Activated T-cell treated with anti-CD3 and anti-CD28 coated beads, Interleukin-2, amount 50 U/mL, for 72 hours (primary cell): ENCODE measurements around the gene KRTAP27-1. TPM values are rescaled to one million over a fixed set of nuclear protein-coding genes. Genes with fewer than 3 reads are reported as not detected.

Experiments used
- ATAC-seq, 2 donors: fragments of 150-1000 bp; cut with Tn5 transposase; replicated peaks in 1 of 2; 2 replicates each; pipeline ENCODE4 v1.10.0; 2021; ENCODE audit warnings: moderate library complexity in 2 of 2, mild to moderate bottlenecking in 1 of 2
- DNase-seq, 2 donors: peaks; one replicate each; pipeline ENCODE4 v3.0.0; 2021 to 2022; ENCODE audit warnings: mixed read lengths in 1 of 2
- H3K27ac Mint-ChIP-seq: one replicate; pipeline ENCODE4 v1.8.0; 2022; ENCODE audit warnings: mild to moderate bottlenecking, moderate library complexity, mixed read lengths
- H3K27me3 Mint-ChIP-seq: one replicate; pipeline ENCODE4 v1.8.0; 2022; ENCODE audit warnings: low read depth, mixed read lengths
- H3K36me3 Mint-ChIP-seq, 2 donors: one replicate each; pipeline ENCODE4 v1.8.0; 2022; ENCODE audit warnings: mixed read lengths in 2 of 2, mild to moderate bottlenecking in 1 of 2; ENCODE audit not compliant: insufficient read depth in 2 of 2
- H3K4me1 Mint-ChIP-seq: one replicate; pipeline ENCODE4 v1.8.0; 2022; ENCODE audit warnings: low read depth, mixed read lengths
- H3K4me3 Mint-ChIP-seq, 2 donors: one replicate each; pipeline ENCODE4 v1.8.0; 2022; ENCODE audit warnings: mild to moderate bottlenecking in 2 of 2, mixed read lengths in 2 of 2, moderate library complexity in 2 of 2
- H3K9me3 Mint-ChIP-seq, 2 donors: one replicate each; pipeline ENCODE4 v1.8.0; 2022; ENCODE audit warnings: mixed read lengths in 2 of 2
- total RNA-seq, 2 donors: library from RNA; stranded (reverse); gene quantifications; one replicate each; pipeline ENCODE4 v1.2.3, GENCODE V29; 2022

KRTAP27-1 gene
- total RNA-seq, 2 donors from 2014 or later, result not detected

- ATAC-seq (no peak), DNase-seq (no peak)
- H3K27me3 Mint-ChIP-seq, result no peaks in the 10 kb centered on the region
- no peaks in the 10 kb centered on the region for H3K36me3 Mint-ChIP-seq
- no peaks in the 10 kb centered on the region for H3K9me3 Mint-ChIP-seq
- no peak overlapping the region for H3K27ac Mint-ChIP-seq
- H3K4me3 Mint-ChIP-seq, result no peak overlapping the region
- H3K4me1 Mint-ChIP-seq, result no peaks in the 10 kb centered on the region
Observed at GRCh38 chr21:30336596-30336995, 898 bp downstream of the KRTAP27-1 start.

- Mint-ChIP-seq H3K36me3 (no peaks in the 10 kb centered on the region), H3K4me1 (no peaks in the 10 kb centered on the region), H3K27me3 (no peaks in the 10 kb centered on the region), H3K9me3 (peaks cover 0 to 2% of the 10 kb centered on the region in 2 donors), H3K27ac (no peak overlapping the region), H3K4me3 (no peak overlapping the region)
- DNase-seq (no peak), ATAC-seq (no peak)
Observed at GRCh38 chr21:30333736-30334135, 3.8 kb downstream of the KRTAP27-1 start.

GRCh38 chr21:30332681-30333080, 4.8 kb downstream of the KRTAP27-1 start:
- peaks cover 0 to 2% of the 10 kb centered on the region in 2 donors for H3K9me3 Mint-ChIP-seq
- ATAC-seq (no peak), DNase-seq (no peak)
- no peaks in the 10 kb centered on the region for H3K36me3 Mint-ChIP-seq
- no peaks in the 10 kb centered on the region for H3K4me1 Mint-ChIP-seq
- H3K4me3 Mint-ChIP-seq, result no peak overlapping the region
- no peaks in the 10 kb centered on the region for H3K27me3 Mint-ChIP-seq
- no peak overlapping the region for H3K27ac Mint-ChIP-seq

GRCh38 chr21:30329203-30329875, 8.2 kb downstream of the KRTAP27-1 start:
- Mint-ChIP-seq H3K27me3 (no peaks in the 10 kb centered on the region), H3K9me3 (peaks cover 2 to 4% of the 10 kb centered on the region in 2 donors), H3K27ac (no peak overlapping the region), H3K36me3 (no peaks in the 10 kb centered on the region), H3K4me3 (no peak overlapping the region), H3K4me1 (no peaks in the 10 kb centered on the region)
- DNase-seq (no peak), ATAC-seq (no peak)

- no peak for DNase-seq
- no peaks in the 10 kb centered on the region for H3K27me3 Mint-ChIP-seq
- H3K9me3 Mint-ChIP-seq, result peaks cover 2 to 6% of the 10 kb centered on the region in 2 donors
- H3K36me3 Mint-ChIP-seq, result no peaks in the 10 kb centered on the region
- H3K4me1 Mint-ChIP-seq, result no peaks in the 10 kb centered on the region
- H3K27ac Mint-ChIP-seq, result no peak overlapping the region
- ATAC-seq, result no peak
- H3K4me3 Mint-ChIP-seq, result no peak overlapping the region
Observed at GRCh38 chr21:30326390-30326789, 11.1 kb downstream of the KRTAP27-1 start.

- H3K4me1 Mint-ChIP-seq, result no peaks in the 10 kb centered on the region
- ATAC-seq (no peak), DNase-seq (no peak)
- no peaks in the 10 kb centered on the region for H3K36me3 Mint-ChIP-seq
- H3K27me3 Mint-ChIP-seq, result no peaks in the 10 kb centered on the region
- H3K27ac Mint-ChIP-seq, result no peak within 1 kb of the TSS
- peaks cover 1 to 2% of the 10 kb centered on the region in 2 donors for H3K9me3 Mint-ChIP-seq
- no peak within 1 kb of the TSS for H3K4me3 Mint-ChIP-seq
Observed at GRCh38 chr21:30320215-30320614, 17.3 kb downstream of the KRTAP27-1 start, which contains the start of gene KRTAP26-1. Gene KRTAP26-1, minus strand, starts transcription at chr21:30320315. Its CDS starts 280 bp downstream, at chr21:30320035.

- ATAC-seq, result no peak
- Mint-ChIP-seq H3K4me3 (no peak overlapping the region), H3K27ac (no peak overlapping the region), H3K27me3 (no peaks in the 10 kb centered on the region), H3K36me3 (no peaks in the 10 kb centered on the region), H3K4me1 (no peaks in the 10 kb centered on the region), H3K9me3 (peaks cover 0 to 2% of the 10 kb centered on the region in 2 donors)
- DNase-seq, result no peak
Observed at GRCh38 chr21:30315701-30316100, 21.8 kb downstream of the KRTAP27-1 start.

- ATAC-seq, result no peak
- no peaks in the 10 kb centered on the region for H3K4me1 Mint-ChIP-seq
- H3K27ac Mint-ChIP-seq, result no peak overlapping the region
- no peak overlapping the region for H3K4me3 Mint-ChIP-seq
- DNase-seq, result no peak
- peaks cover 0 to 2% of the 10 kb centered on the region in 2 donors for H3K36me3 Mint-ChIP-seq
- peaks cover 0 to 2% of the 10 kb centered on the region in 2 donors for H3K9me3 Mint-ChIP-seq
- no peaks in the 10 kb centered on the region for H3K27me3 Mint-ChIP-seq
Observed at GRCh38 chr21:30306884-30307283, 30.6 kb downstream of the KRTAP27-1 start.

GRCh38 chr21:30305136-30305535, 32.4 kb downstream of the KRTAP27-1 start:
- Mint-ChIP-seq H3K4me3 (no peak overlapping the region), H3K4me1 (no peaks in the 10 kb centered on the region), H3K27me3 (no peaks in the 10 kb centered on the region), H3K36me3 (peaks cover 0 to 2% of the 10 kb centered on the region in 2 donors), H3K27ac (no peak overlapping the region), H3K9me3 (peaks cover 0 to 4% of the 10 kb centered on the region in 2 donors)
- ATAC-seq (no peak), DNase-seq (no peak)

- ATAC-seq (no peak), DNase-seq (no peak)
- Mint-ChIP-seq H3K27ac (no peak within 1 kb of the TSS), H3K9me3 (no peaks in the 10 kb centered on the region), H3K27me3 (no peaks in the 10 kb centered on the region), H3K4me3 (no peak within 1 kb of the TSS), H3K36me3 (no peaks in the 10 kb centered on the region), H3K4me1 (no peaks in the 10 kb centered on the region)
Observed at GRCh38 chr21:30289215-30289614, 48.3 kb downstream of the KRTAP27-1 start, which contains the start of gene KRTAP25-1. Gene KRTAP25-1, minus strand, starts transcription at chr21:30289514. Its CDS starts 24 bp downstream, at chr21:30289490.

Other genes starting within 250 kb of the KRTAP27-1 start
- not detected for gene CLDN17, start 170.9 kb downstream of the KRTAP27-1 start, total RNA-seq
- not detected for gene CLDN8, start 121.6 kb downstream of the KRTAP27-1 start, total RNA-seq
- not detected for gene KRTAP24-1, start 54.7 kb downstream of the KRTAP27-1 start, total RNA-seq
- not detected for gene KRTAP25-1, start 48.2 kb downstream of the KRTAP27-1 start, total RNA-seq
- gene KRTAP26-1, start 17.4 kb downstream of the KRTAP27-1 start, total RNA-seq, result not detected
- gene KRTAP23-1, start 10.9 kb upstream of the KRTAP27-1 start, total RNA-seq, result not detected
- not detected for gene KRTAP13-2, start 34.6 kb upstream of the KRTAP27-1 start, total RNA-seq
- gene KRTAP13-1, start 58.3 kb upstream of the KRTAP27-1 start, total RNA-seq, result not detected
- gene KRTAP13-3, start 88.2 kb upstream of the KRTAP27-1 start, total RNA-seq, result not detected
- gene KRTAP13-4, start 92.5 kb upstream of the KRTAP27-1 start, total RNA-seq, result not detected
- not detected for gene KRTAP15-1, start 102.6 kb upstream of the KRTAP27-1 start, total RNA-seq
- not detected for gene KRTAP19-1, start 142.7 kb upstream of the KRTAP27-1 start, total RNA-seq
- not detected for gene KRTAP19-2, start 149.7 kb upstream of the KRTAP27-1 start, total RNA-seq
- not detected for gene KRTAP19-3, start 154.3 kb upstream of the KRTAP27-1 start, total RNA-seq
- not detected for gene KRTAP19-4, start 159.5 kb upstream of the KRTAP27-1 start, total RNA-seq
- gene KRTAP19-5, start 164.4 kb upstream of the KRTAP27-1 start, total RNA-seq, result not detected
- gene KRTAP19-6, start 204.2 kb upstream of the KRTAP27-1 start, total RNA-seq, result not detected
- not detected for gene KRTAP19-7, start 223.6 kb upstream of the KRTAP27-1 start, total RNA-seq